OCI-LY1 (cell line): ENCODE results near the gene SORBS1.

ENCODE experiments used
- H2AFZ ChIP-seq: fragments of 200-600 bp; sonication (generic), shearing (Covaris generic); 2 replicates; pipeline ENCODE4 v1.6.0; 2014; ENCODE audit warnings: antibody characterized with exemption, mild to moderate bottlenecking, low read length
- H3F3A ChIP-seq: fragments of 200-600 bp; sonication (generic), shearing (Covaris generic); 2 replicates; pipeline ENCODE4 v1.6.0; 2014; ENCODE audit warnings: mild to moderate bottlenecking, antibody characterized with exemption, low read length, moderate library complexity; ENCODE audit not compliant: insufficient read depth
- H3K27ac ChIP-seq: fragments of 200-600 bp; sonication (generic); 2 replicates; pipeline ENCODE4 v1.5.1; 2014; ENCODE audit warnings: low read length, mixed run types, mild to moderate bottlenecking, low read depth; ENCODE audit not compliant: poor library complexity, severe bottlenecking
- H3K27me3 ChIP-seq: fragments of 200-600 bp; sonication (generic); 2 replicates; pipeline ENCODE4 v1.6.0; 2014; ENCODE audit warnings: antibody characterized with exemption, mild to moderate bottlenecking, low read length, moderate library complexity; ENCODE audit not compliant: insufficient read depth
- H3K36me3 ChIP-seq: fragments of 200-600 bp; sonication (generic); 2 replicates; pipeline ENCODE4 v1.6.1; 2014; ENCODE audit warnings: mild to moderate bottlenecking, antibody characterized with exemption, low read length, moderate library complexity, mixed read lengths; ENCODE audit not compliant: insufficient read depth
- H3K4me1 ChIP-seq: fragments of 200-600 bp; sonication (generic); 2 replicates; pipeline ENCODE4 v1.5.1; 2014; ENCODE audit warnings: mild to moderate bottlenecking, low read length, moderate library complexity; ENCODE audit not compliant: insufficient read depth, severe bottlenecking
- H3K4me2 ChIP-seq: fragments of 200-600 bp; sonication (generic), shearing (Covaris generic); 2 replicates; pipeline ENCODE4 v1.6.1; 2014; ENCODE audit warnings: low read length
- H3K4me3 ChIP-seq: fragments of 200-600 bp; sonication (generic); 2 replicates; pipeline ENCODE4 v1.5.1; 2014; ENCODE audit warnings: low read length, low read depth, mild to moderate bottlenecking, mixed read lengths; ENCODE audit not compliant: poor library complexity, severe bottlenecking
- H3K79me2 ChIP-seq: fragments of 200-600 bp; shearing (Covaris generic); 2 replicates; pipeline ENCODE4 v1.6.1; 2016; ENCODE audit warnings: mixed run types, low read length, mixed read lengths; ENCODE audit not compliant: insufficient read depth
- H3K9ac ChIP-seq: fragments of 200-600 bp; sonication (generic), shearing (Covaris generic); 2 replicates; pipeline ENCODE4 v1.6.1; 2014; ENCODE audit warnings: mild to moderate bottlenecking, low read length, mixed read lengths
- H3K9me2 ChIP-seq: fragments of 200-600 bp; sonication (generic), shearing (Covaris generic); 2 replicates; pipeline ENCODE4 v1.6.1; 2014; ENCODE audit warnings: low read depth, mild to moderate bottlenecking, low read length, mixed read lengths
- H3K9me3 ChIP-seq: fragments of 200-600 bp; shearing (Covaris generic); 2 replicates; pipeline ENCODE4 v1.6.1; 2014; ENCODE audit warnings: low read length, mixed read lengths
- H4K20me1 ChIP-seq: fragments of 200-600 bp; sonication (generic), shearing (Covaris generic); 2 replicates; pipeline ENCODE4 v1.6.0; 2016; ENCODE audit warnings: mild to moderate bottlenecking, low read length; ENCODE audit not compliant: insufficient read depth
- EZH2 ChIP-seq: fragments of 200-600 bp; sonication (generic), shearing (Covaris generic); IDR thresholded peaks from 2 replicates; pipeline ENCODE4 v1.8.0; 2017; ENCODE audit warnings: borderline replicate concordance, mixed run types, mild to moderate bottlenecking, antibody characterized with exemption, low read length, moderate library complexity, mixed read lengths
- TF ChIP-seq, protein P1 (sequence below): fragments of 200-600 bp; sonication (generic), shearing (Covaris generic); IDR thresholded peaks from 2 replicates; pipeline ENCODE4 v1.5.1; 2017; ENCODE audit warnings: mild to moderate bottlenecking, antibody characterized with exemption, low read length, moderate library complexity, mixed read lengths

SORBS1 gene

DNA sequence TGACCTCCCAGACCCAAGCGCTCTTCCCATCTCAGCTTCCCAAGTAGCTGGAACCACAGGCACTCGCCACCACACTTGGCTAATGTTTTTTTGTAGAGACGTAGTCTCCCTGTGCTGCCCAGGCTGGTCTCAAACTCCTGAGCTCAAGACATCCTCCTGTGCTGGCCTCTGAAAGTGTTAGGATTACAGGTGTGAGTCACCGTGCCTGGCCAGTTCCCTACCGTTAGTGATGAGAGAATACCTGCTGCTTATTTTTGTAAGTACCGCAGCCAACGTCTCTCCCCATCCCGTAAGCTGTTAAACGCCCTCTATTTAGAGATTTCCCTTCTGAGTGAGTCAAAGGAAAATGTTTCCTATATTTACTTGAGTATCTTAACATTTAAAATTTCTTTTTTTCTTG, 231.9 kb downstream of the SORBS1 start:
- TF ChIP-seq, protein P1, sequence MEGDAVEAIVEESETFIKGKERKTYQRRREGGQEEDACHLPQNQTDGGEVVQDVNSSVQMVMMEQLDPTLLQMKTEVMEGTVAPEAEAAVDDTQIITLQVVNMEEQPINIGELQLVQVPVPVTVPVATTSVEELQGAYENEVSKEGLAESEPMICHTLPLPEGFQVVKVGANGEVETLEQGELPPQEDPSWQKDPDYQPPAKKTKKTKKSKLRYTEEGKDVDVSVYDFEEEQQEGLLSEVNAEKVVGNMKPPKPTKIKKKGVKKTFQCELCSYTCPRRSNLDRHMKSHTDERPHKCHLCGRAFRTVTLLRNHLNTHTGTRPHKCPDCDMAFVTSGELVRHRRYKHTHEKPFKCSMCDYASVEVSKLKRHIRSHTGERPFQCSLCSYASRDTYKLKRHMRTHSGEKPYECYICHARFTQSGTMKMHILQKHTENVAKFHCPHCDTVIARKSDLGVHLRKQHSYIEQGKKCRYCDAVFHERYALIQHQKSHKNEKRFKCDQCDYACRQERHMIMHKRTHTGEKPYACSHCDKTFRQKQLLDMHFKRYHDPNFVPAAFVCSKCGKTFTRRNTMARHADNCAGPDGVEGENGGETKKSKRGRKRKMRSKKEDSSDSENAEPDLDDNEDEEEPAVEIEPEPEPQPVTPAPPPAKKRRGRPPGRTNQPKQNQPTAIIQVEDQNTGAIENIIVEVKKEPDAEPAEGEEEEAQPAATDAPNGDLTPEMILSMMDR: no peak
- no peak for TF ChIP-seq EZH2

DNA sequence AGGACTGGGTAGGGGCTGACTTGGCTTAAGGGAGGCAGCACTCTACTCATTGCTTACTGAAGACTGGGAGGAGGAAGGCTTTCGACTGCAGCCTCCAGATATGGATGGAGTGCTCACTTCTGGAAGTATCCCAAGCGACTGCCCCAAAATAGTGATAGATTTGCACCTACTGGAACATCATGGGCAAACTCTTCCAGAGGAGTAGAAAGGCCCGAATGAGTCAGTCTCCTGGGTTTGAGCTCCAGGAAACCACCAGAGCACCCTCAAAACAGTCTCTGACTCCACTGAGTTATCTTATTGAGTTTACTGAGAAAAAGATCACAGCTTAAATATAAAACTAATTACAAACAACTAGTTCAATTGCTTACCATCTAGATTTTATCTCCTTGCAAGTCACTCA, 233.2 kb downstream of the SORBS1 start:
- no peak overlapping the region for H3K4me3 ChIP-seq
- no peaks in the 10 kb centered on the region for H3K4me1 ChIP-seq
- no peaks in the 10 kb centered on the region for H3K27me3 ChIP-seq
- no peaks in the 10 kb centered on the region for H3K79me2 ChIP-seq
- H2AFZ ChIP-seq: no peak overlapping the region
- H3F3A ChIP-seq: no peaks in the 10 kb centered on the region
- H4K20me1 ChIP-seq: no peaks in the 10 kb centered on the region
- H3K27ac ChIP-seq: no peak overlapping the region
- no peak overlapping the region for H3K4me2 ChIP-seq
- no peaks in the 10 kb centered on the region for H3K9me3 ChIP-seq
- no peaks in the 10 kb centered on the region for H3K9me2 ChIP-seq
- TF ChIP-seq EZH2: no peak
- TF ChIP-seq, protein P1: no peak
- H3K9ac ChIP-seq: no peak overlapping the region
- no peaks in the 10 kb centered on the region for H3K36me3 ChIP-seq

More for the DNA sequence above, 231.9 kb downstream of the SORBS1 start:
- Histone ChIP-seq H3F3A (no peaks in the 10 kb centered on the region), H3K9ac (no peak overlapping the region), H3K27me3 (no peaks in the 10 kb centered on the region), H3K4me3 (no peak overlapping the region), H3K79me2 (no peaks in the 10 kb centered on the region), H3K9me2 (no peaks in the 10 kb centered on the region), H3K4me1 (no peaks in the 10 kb centered on the region), H3K9me3 (no peaks in the 10 kb centered on the region), H3K36me3 (no peaks in the 10 kb centered on the region), H3K4me2 (no peak overlapping the region), H2AFZ (no peak overlapping the region), H4K20me1 (no peaks in the 10 kb centered on the region), H3K27ac (no peak overlapping the region)

DNA sequence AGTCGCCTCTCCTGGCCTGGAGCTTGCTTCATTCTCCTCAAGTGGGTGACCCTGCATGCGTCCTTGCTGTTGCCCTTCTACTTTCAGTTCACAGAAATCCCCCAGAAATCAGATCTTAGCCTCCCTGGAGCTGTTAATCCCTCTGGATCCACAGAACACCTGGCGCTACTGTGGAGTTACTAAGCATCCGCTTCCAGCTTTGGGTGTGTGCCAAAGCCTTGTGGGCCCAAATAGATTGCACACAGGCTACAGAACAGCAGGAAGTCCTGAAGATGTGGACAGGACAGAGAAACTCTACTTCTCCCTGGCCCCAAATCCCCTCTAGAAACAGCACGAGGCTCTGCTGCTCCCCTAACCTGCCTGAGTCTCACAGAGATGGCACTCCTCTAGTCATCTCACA, 233.8 kb downstream of the SORBS1 start:
- H4K20me1 ChIP-seq: no peaks in the 10 kb centered on the region
- no peaks in the 10 kb centered on the region for H3F3A ChIP-seq
- H3K9me2 ChIP-seq: no peaks in the 10 kb centered on the region
- H3K36me3 ChIP-seq: no peaks in the 10 kb centered on the region
- H3K9me3 ChIP-seq: no peaks in the 10 kb centered on the region
- no peak overlapping the region for H2AFZ ChIP-seq
- H3K4me1 ChIP-seq: no peaks in the 10 kb centered on the region
- H3K27me3 ChIP-seq: no peaks in the 10 kb centered on the region
- no peak overlapping the region for H3K4me2 ChIP-seq
- TF ChIP-seq, protein P1: no peak
- no peak for TF ChIP-seq EZH2
- no peaks in the 10 kb centered on the region for H3K79me2 ChIP-seq
- H3K27ac ChIP-seq: no peak overlapping the region
- no peak overlapping the region for H3K4me3 ChIP-seq
- H3K9ac ChIP-seq: no peak overlapping the region
